GM15510 (cell line): ENCODE results near the gene TMEM170A.

Experiments used
- POLR2A ChIP-seq: IDR thresholded peaks from 3 replicates; pipeline ENCODE4 v1.6.1; 2011; ENCODE audit warnings: borderline replicate concordance; ENCODE audit not compliant: insufficient read length; ENCODE audit errors: extremely low read depth

Gene TMEM170A

DNA sequence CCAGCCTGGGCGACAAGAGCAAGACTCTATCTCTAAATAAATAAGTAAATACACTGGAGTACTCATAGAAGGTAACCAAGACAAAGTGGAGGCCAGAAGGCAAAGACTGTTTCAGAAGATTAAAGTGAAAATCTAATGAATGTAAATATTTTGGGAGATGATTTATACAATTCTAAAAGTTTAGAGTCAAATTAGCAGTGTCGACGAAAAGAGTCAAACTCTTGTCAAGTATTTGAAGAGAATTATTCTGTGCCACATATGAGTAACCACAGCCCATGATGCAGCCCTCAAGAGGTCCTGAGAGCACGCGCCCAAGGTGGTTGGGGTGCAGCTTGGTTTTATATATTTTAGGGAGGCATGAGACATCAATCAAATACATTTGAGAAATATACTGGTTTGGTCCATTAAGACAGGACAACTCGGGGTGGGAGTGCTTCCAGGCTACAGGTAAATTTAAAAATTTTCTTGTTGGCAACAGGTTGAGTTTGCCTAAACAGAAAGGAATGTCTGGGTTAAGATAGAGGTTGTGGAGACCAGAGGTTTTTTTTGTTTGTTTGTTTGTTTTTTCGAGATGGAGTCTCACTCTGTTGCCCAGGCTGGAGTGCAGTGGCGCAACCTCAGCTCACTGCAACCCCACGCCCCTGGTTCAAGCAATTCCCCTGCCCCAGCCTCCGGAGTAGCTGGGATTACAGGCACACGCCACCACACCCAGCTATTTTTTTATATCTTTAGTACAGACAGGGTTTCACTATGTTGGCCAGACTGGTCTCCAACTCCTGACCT, 34.7 kb downstream of the TMEM170A start:
- TF ChIP-seq POLR2A = no peak

DNA sequence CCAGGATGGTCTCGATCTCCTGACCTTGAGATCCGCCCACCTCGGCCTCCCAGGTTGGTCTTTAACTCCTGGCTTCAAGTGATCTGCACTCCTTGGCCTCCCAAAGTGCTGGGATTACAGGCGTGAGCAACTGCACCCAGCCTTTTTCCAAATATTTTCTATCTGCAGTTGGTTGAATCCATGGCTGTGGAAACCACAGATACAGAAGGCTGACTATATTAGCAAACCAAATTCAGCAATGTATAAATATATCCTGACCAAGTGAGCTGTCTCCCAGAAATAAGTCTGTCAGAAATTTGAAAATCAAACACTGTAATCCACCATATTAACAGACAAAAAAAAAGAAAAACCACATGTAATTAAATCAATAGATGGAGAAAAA, 40.8 kb downstream of the TMEM170A start:
- no peak for TF ChIP-seq POLR2A

DNA sequence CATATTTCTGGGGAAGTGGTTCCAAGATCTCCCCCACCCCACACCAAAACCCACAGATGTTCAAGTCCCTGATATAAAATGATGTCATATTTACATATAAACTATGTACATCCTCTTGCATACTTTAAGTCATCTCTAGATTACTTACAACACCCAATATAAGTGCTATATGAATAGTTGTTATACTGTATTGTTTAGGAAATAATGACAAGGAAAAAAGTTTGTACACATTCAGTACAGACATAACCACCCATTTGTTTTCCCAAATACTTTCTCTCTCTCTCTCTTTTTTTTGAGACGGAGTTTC, 42.7 kb downstream of the TMEM170A start:
- no peak for TF ChIP-seq POLR2A

DNA sequence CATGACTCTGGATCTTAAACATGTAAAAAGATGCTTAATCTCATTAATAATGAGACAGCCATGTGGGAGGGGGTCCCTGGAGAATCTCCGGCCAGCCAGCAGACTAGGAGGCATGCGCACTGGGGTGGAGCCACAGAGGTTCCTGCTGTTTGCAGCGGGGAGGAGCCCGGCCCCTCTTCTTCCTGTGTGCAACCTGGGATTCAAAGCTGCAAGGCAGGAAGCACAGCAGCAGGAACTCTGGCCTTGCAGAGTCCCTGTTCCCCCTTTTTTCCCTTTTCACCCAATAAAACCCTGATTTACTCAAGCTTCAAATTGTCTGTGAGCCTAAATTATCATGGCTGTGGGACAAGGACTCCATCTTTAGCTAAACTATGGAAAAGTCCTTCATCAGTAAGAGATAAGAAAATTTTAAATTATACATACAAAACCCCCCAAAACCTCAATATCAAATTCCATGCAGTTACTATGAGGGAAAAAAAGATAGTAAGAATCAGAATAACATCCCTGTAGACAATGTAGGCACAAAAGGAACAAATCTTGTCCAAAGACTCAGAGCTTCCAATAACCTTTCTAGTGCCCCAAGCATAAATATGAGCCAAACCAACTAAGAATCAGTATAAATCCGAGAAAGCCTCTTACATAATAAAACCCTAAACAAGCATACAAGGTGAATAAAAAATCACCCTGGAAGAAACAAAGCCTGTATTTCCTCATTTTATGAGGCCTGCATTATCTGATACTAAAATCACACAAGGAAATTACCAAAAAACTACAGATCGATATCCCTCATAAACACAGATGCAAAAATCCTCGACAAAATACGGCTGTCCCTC, 43.3 kb downstream of the TMEM170A start:
- TF ChIP-seq POLR2A = peak; percentile 41

DNA sequence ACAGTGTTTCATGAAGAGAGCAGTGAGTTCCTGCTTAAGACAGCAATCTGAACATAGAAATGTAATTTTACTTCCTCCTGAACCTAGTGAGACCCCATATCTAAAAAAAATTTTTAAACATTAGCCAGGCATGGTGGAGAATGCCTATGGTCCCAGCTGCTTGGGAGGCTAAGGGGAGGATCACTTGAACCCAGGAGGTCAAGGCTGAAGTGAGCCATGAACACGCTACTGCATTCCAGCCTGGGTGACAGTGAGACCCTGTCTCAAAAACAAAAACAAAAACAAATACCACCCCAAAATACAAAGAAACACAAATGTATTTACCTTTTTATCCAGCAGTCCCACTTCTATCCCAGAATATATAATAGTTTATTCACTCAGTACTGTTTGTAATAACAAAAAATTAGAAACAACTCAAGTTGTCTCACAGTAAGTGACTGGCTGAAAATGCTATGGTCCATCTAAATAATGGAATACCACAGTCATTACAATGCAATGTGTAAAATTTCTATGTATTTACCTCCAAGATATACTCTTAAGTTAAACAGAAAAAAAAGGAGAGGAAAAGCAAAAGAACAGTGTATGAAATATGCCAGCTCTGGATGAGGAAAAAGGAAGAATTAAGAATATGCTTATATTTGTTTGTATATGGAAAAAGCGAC, 47.5 kb downstream of the TMEM170A start:
- no peak for TF ChIP-seq POLR2A

DNA sequence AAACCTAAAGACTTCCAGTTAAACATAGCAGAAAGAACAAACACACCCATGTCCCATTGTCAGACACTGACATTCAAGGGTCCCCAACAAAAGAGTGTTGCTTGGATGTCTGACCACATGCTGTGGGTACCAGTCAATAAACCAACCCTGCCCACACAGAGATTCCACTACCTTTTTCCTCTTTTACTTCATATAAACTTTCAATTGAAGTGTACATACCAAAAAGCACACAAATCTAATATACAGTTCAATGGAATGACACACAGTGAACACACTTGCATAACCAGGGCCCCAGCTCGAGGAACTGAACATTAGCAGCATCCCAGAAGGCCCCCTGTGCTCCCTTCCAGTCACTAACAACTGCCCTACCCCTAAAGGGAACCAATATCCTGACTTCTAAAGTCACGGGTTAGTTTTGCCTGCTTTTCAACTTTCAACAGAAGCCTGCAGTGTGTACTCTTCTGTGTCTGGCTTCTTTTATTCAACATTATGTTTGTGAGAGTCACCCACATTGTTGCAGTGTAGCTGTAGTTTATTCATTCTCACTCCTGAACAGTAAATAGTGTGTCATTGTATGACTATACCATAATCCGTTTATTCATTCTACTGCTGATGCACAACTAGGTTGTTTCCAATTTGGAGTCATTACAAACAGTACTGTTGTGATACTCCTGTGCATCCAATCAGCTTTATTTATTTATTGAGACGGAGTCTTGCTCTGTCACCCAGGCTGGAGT, 49.2 kb downstream of the TMEM170A start:
- TF ChIP-seq POLR2A = no peak

DNA sequence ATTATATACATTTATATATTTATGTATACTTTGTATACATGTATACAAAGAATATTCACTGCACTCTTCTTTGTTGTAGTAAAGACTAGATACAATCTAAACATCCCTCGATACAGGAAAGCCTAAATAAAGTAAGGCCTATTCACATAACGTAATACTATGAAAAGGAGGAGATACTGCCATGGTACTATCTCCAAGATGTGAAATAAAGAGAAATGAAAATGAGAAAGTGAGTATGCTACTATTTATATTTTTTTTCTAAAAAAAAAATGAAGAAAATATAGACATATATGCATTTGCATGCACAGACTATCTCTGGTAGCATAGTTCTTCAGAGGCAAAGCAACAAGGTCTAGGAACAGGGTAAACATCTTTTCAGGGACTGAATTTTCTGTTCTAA, 50.5 kb downstream of the TMEM170A start:
- TF ChIP-seq POLR2A = no peak

DNA sequence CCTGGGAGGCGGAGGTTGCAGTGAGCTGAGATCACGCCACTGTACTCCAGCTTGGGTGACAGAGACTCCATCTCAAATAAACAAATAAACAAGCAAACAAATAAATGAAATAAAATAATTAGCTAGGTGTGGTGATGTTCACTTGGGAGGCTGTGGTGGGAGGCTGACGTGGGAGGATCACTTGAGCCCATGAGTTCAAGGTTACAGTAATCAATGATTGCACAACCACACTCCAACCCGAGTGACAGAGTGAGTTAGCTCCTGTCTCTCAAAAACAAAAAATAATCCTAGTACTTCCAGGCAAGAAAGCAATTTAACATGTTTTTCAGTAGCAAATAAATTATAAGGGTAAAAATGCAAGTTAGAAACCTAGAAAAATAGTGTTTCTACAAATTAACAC, 57.5 kb downstream of the TMEM170A start:
- no peak for TF ChIP-seq POLR2A

DNA sequence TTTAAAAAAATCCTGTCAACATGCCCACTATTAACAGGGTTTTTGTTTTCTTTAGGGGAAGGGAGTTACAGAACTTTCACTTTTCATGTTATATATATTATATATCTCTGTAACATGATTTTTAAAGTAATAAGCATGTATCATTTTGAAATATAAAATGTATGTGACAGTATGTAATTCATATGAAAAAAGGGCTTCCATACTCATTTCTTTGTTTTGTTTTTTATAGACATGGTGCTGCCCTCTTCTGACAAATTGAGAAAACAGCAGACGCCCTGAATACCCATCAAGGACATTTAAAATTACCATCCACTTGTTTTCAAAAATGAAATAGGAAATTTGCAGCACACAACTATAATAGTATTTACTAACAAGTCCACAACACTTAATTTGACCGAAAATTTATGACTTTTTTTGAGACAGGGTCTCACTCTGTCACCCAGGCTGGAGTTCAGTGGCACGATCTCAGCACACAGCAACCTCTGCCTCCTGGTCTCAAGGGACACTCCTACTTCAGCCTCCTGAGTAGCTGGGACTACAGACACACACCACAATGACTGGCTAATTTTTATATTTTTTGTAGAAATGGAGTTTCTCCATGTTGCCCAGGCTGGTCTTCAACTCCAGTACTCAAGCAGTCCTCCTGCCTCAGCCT, 61.5 kb downstream of the TMEM170A start:
- TF ChIP-seq POLR2A = no peak

DNA sequence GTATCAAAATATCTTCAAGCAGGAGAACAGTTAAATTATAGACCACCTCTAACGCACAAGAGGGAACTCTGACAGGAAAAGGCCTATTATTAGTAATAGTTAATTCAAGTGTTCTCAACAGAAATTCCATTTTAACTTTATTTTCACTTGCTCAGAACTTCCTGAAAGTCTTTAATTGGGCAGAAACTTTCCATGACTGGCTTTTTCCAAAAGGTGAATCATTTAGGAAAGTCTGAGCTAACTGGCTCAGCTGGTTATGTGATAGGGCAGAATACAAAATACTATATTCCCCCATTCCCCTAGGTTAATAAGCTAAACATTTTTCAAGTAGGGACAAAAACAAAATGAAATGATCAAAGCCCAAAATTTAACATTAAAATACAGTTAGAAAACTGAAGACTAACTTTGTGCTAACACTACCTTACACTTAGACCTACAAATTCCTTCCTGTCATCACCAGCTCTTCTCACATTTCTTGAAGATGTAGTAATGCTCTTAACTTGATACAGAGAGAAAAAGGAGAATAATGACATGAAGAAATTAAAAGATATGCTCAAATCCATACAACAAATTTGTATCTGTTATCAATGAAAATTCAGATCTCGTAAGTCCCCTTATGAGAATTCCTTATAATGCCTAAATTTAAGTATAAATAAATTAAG, 62.2 kb downstream of the TMEM170A start:
- TF ChIP-seq POLR2A = no peak

DNA sequence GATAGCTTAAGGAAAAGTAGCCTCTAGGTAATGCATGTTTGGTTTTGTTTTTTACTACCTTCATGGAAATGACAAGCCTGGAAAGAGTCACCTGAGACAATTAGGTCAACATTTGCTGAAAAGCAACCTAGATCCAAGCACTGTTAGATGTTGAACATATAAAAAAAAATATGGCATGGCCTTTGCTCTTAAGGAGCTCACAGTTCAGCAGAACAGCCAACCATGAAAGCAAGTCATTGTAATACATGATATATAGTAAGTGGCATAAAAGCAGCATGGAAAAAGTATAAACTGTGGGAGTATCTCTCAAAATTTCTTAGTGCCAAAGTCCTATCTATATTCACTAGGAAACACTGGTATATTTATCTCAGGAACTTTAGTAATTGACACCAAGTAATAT, 62.8 kb downstream of the TMEM170A start:
- no peak for TF ChIP-seq POLR2A

DNA sequence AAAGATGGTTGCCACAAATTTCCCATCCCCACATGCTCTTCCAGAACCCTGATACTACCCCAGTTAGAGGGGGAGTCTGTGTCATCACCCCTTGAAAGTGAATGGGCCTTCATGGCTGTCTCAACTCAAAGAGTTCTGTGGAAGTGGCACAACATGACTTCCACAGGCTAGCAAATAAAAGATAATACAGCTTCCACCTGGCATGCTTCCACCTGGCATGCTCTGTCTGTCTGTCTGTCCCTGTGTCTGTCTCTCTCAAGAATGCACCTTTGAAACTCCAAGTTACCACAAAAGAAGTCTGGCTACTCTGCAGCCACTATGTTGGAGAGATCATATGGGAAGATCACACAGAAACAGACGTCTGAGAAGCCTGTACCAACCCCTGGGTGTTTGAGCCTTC, 66.2 kb downstream of the TMEM170A start:
- TF ChIP-seq POLR2A = no peak

DNA sequence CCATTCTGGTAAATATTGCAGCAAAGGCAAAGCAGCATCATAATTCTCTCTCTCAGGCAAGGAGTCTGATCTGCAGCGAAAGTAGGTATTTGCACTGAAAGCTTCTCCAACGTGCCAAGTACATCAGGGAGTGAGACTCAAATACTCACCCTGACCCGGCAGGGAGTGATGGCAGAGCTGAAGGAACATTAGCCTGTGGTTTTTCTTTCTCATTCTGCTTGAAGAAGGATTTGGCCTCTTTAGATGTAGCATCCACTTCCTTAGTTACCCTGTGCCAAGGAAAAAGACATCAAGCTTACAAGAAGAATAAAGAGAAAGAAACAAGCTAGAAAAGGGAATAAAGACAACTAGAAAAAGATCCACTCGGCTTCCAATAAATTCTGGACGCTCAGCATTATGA, 69.5 kb downstream of the TMEM170A start:
- TF ChIP-seq POLR2A = no peak
